HG03196 (cell line): ENCODE data around the gene MAPK12.

ENCODE experiments used
- ATAC-seq: cut with Tn5 transposase; IDR thresholded peaks from one replicate; pipeline ENCODE4 v1.9.1; 2021; ENCODE audit not compliant: unreplicated experiment

Gene MAPK12

GRCh38 chr22:50236731-50237409 is 24.6 kb downstream of the MAPK12 start:
- ATAC-seq: no peak

GRCh38 chr22:50233223-50233622 is 28.3 kb downstream of the MAPK12 start:
- no peak for ATAC-seq

DNA sequence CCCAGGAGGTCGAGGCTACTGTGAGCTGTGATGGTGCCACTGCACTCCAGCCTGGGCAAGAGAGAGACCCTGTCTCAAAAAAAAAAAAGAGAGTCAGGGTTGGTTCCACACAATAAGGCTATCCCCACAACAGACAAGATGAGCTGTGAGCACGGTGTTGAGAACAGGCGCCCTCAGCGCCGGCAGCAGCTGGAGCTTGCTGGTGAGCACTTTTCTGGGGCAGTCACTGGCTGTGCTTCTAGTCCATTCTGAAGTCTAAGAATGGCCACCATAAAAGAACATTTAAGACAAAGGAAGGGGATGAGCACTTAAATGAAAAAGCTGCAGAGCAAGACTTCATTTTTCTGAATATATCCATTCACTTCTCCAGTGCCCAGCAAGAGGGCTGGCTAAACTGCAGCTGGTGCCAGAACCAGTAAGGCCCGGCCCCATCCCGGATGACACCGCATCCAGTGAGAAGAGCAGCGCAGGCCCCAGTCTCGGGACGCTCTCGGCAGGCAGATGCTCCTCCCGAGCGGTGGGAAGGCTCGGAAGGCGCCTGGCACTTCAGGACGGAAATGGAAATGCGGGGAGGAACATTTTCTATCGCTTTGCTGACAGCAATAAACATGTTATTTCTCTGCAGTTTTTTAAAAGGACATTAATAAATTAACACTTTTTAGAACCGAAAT is 28.9 kb downstream of the MAPK12 start:
- no peak for ATAC-seq

GRCh38 chr22:50229370-50229769 is 32.1 kb downstream of the MAPK12 start:
- ATAC-seq: no peak

GRCh38 chr22:50228366-50228765 is 33.1 kb downstream of the MAPK12 start:
- no peak for ATAC-seq

DNA sequence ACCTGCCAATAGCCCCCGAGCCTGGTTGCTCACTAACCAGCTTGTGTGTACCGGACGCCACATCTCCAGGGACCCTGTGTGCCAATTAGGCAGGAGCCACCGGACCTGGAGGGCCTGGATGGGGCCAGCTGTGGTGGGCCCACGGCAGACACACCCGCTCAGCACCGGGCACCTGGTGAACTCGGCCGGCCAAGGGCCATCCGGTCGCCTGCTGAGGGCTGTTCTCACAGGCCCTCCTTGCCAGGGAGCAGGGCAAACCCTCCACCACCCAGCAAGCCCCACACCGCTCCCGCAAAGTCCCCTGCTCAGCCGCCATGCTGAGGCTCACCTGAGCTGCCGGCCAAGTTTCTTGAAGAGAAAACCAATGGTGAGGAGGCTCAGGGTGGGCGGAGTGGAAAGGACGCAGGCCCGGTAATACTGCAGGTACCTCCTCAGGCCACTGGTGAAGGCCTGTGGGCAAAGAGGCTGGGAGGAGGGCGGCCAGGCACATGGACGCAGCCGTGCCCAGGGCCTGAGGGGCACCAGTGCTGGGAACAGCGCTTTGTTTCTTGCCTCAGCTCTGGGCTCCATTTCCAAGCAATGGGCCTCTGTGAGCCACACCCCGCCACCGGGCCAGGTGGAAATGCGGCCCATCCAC is 33.8 kb downstream of the MAPK12 start:
- ATAC-seq: no peak

- ATAC-seq: no peak
These were observed 34.7 kb downstream of the MAPK12 start for GRCh38 chr22:50226875-50227165.

- ATAC-seq: no peak
These were observed 35.2 kb downstream of the MAPK12 start for GRCh38 chr22:50226063-50226874.

- no peak for ATAC-seq
These were observed 36.1 kb downstream of the MAPK12 start for GRCh38 chr22:50225200-50225969.

GRCh38 chr22:50224071-50224470 is 37.4 kb downstream of the MAPK12 start:
- ATAC-seq: no peak

DNA sequence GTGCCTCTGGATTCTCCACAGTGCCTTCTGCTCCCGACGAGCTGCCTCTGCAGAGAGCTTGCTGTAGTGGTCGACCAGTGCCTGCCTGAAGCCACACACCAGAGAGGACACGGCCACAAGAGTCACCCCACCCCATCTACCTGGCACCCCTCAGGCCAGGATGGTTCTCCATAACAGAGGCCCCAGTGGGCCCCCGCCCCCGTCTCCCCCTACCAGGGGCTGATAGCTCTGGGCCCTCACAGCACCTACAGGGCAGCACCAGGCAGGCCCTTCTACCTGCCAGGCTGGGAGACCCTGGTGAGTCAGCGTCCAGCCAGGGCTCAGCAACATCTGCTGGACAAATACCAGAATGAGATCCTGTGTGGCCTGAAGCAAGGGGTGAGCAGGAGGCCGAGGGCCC is 39.0 kb downstream of the MAPK12 start:
- ATAC-seq: no peak

GRCh38 chr22:50221410-50222300 is 39.8 kb downstream of the MAPK12 start:
- no peak for ATAC-seq

DNA sequence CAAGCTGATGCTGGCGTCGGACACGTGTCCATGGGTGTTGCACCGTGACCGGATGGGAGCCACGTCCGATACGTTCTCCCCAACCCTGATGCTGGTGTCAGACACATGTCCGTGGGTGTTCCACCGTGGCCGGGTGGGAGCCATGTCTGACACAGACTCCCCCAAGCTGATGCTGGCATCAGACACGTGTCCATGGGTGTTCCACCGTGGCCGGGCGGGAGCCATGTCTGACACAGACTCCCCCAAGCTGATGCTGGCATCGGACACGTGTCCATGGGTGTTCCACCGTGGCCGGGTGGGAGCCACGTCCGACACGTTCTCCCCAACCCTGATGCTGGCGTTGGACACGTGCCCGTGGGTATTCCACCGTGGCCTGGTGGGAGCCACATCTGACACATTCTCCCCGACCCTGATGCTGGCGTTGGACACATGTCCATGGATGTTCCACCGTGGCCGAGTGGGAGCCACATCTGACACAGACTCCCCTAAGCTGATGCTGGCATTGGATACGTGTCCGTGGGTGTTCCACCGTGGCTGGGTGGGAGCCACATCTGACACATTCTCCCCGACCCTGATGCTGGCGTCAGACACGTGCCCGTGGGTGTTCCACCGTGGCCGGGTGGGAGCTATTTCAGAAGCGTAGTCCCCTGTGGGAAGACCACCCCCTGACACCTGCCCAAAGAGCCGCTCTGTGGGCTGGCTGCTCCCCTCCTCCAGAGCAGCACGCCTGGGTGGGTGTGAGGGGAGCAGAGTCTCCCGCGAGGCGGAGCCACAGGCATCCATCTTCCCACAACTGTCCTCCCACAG is 40.7 kb downstream of the MAPK12 start:
- ATAC-seq: no peak

DNA sequence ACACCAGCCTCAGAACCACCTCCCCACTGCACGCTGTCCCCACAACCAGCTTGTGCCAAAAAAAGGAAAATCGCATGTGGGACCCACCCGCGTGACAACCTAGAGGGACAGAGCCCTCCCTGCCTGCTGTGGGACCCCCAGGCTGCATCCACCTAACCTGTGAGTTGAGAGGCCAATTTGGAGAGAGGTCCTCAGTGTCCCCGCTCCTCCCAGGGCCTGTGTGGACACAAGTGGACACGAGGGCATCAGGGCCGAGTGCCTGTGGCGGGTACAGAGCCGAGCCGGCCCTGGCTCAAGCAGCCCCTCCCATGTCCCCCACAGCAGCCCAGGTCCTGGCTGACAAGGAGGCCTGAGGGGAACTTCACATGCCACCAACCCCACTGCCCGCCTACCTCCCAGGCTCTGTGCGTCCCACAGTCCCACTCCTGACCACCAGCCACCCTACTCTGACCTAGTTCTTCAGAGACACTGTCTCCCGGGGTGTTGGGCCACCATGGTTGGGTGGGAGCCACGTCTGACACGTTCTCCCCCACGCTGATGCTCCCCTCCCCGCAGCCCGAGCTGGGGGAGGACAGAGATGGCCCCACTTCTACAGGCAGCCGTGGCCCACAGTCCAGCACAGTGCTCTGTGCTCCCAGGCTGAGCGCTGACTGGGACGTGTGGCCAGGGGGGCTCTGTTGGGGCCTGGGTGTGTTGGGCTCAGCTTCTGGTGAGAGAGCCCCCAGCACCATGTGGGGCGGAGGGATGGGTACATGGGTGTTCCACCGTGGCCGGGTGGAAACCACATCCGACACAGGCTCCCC is 41.5 kb downstream of the MAPK12 start:
- ATAC-seq: no peak

GRCh38 chr22:50218996-50219727 is 42.3 kb downstream of the MAPK12 start:
- no peak for ATAC-seq

- no peak for ATAC-seq
These were observed 43.1 kb downstream of the MAPK12 start for GRCh38 chr22:50218153-50218995.
